K562 (cell line): ENCODE measurements around the gene C15orf61. TPM values are rescaled to one million over a fixed set of nuclear protein-coding genes. Genes with fewer than 3 reads are reported as not detected.

Experiments
- BCOR ChIP-seq: fragments of 450-650 bp; IDR thresholded peaks from 2 replicates; pipeline ENCODE4 v1.6.1; 2016
- CBX3 ChIP-seq, 2 experiments: IDR thresholded peaks; 1 replicate in 1 of 2; 2 replicates in 1 of 2; pipeline ENCODE4 v1.6.1; 2012; ENCODE audit warnings: inconsistent platforms in 2 of 2, low read length in 2 of 2, borderline replicate concordance in 1 of 2, control low read depth in 1 of 2
- CEBPB ChIP-seq: fragments of 450-650 bp; IDR thresholded peaks from 2 replicates; pipeline ENCODE4 v1.6.1; 2016; ENCODE audit warnings: missing genetic modification characterization, missing compliant biosample characterization
- MEF2D ChIP-seq: conservative IDR thresholded peaks from 2 replicates; pipeline ENCODE4 v1.6.1; 2016; ENCODE audit warnings: low read depth, missing genetic modification characterization, missing compliant biosample characterization
- MEIS2 ChIP-seq: fragments of 450-650 bp; IDR thresholded peaks from 2 replicates; pipeline ENCODE4 v1.6.1; 2014; ENCODE audit warnings: mild to moderate bottlenecking; ENCODE audit not compliant: partially characterized antibody
- NR2C1 ChIP-seq, 2 experiments: fragments of 450-650 bp; IDR thresholded peaks; 2 replicates each; pipeline ENCODE4 v1.6.1; 2017; ENCODE audit warnings: mild to moderate bottlenecking in 2 of 2, antibody characterized with exemption in 1 of 2, inconsistent platforms in 1 of 2, missing compliant biosample characterization in 1 of 2, missing genetic modification characterization in 1 of 2
- PCBP2 ChIP-seq: fragments of 200-400 bp; formaldehyde crosslinking; IDR thresholded peaks from 2 replicates; pipeline ENCODE4 v1.6.1; 2018; ENCODE audit warnings: low read length, low read depth, mild to moderate bottlenecking, moderate library complexity; ENCODE audit not compliant: poor library complexity, severe bottlenecking
- ZBTB1 ChIP-seq: sonication (generic); formaldehyde crosslinking; IDR thresholded peaks from 2 replicates; pipeline ENCODE4 v1.8.1; 2023; ENCODE audit warnings: missing genetic modification reagents, low read depth, mild to moderate bottlenecking, borderline replicate concordance
- ZBTB26 ChIP-seq: fragments of 450-650 bp; formaldehyde crosslinking; IDR thresholded peaks from 2 replicates; pipeline ENCODE4 v1.4.0; 2022; ENCODE audit warnings: missing genetic modification characterization
- ZFP1 ChIP-seq: fragments of 450-650 bp; formaldehyde crosslinking; IDR thresholded peaks from 2 replicates; pipeline ENCODE4 v1.4.0; 2020; ENCODE audit warnings: mild to moderate bottlenecking, mixed read lengths
- ZFP91 ChIP-seq: sonication (generic); formaldehyde crosslinking; IDR thresholded peaks from 2 replicates; pipeline ENCODE4 v1.8.0; 2022; ENCODE audit warnings: mild to moderate bottlenecking, missing genetic modification reagents
- polyA plus RNA-seq, 8 experiments: library from polyadenylated mRNA; depleted of rRNA in 4 of 8; stranded (reverse) in 5 of 8; unstranded in 3 of 8; fragments of >200 nt; fragmentation: Nextera tagmentation in 2 of 8; fragmentation: Illumina TruSeq in 1 of 8; extraction: Ambion mirVana in 2 of 8; extraction: Trizol in 1 of 8; gene quantifications; 2 replicates each; pipeline versions ENCODE4 v1.2.1 to v1.2.3, GENCODE V29; 2011 to 2014; ENCODE audit warnings: inconsistent platforms in 1 of 8, missing spikeins in 1 of 8
- total RNA-seq, 7 experiments: library from RNA; depleted of rRNA in 6 of 7; stranded (reverse); fragments of >200 nt in 6 of 7; fragmentation: Illumina TruSeq in 2 of 7; extraction: Trizol in 2 of 7; gene quantifications; 2 replicates each; pipeline versions ENCODE4 v1.2.1 to v1.2.3, GENCODE V29; 2011 to 2021; ENCODE audit warnings: low replicate concordance in 1 of 7
- TF ChIP-seq, protein P1 (sequence below), 2 experiments: fragments of 450-650 bp in 1 of 2; sonication (generic) in 1 of 2; formaldehyde crosslinking; conservative IDR thresholded peaks; 2 replicates each; pipeline versions ENCODE4 v1.4.0 to v1.8.1; 2020 to 2022; ENCODE audit warnings: mild to moderate bottlenecking in 1 of 2, missing genetic modification reagents in 1 of 2
- TF ChIP-seq, protein P2 (sequence below): fragments of 250-450 bp; sonication (Bioruptor Pico); IDR thresholded peaks from 2 replicates; pipeline ENCODE4 v1.4.0; 2020; ENCODE audit warnings: mild to moderate bottlenecking, moderate library complexity, borderline replicate concordance
- TF ChIP-seq, protein P3 (sequence below): IDR thresholded peaks from 3 replicates; pipeline ENCODE4 v1.6.1; 2011; ENCODE audit warnings: borderline replicate concordance, mild to moderate bottlenecking; ENCODE audit not compliant: insufficient read length, insufficient read depth

The C15orf61 gene
- total and polyA plus RNA-seq, 9 of the 15 experiments (the other 6 are each of a cell fraction or from before 2014, with no cell fraction given) = 1.6 to 10.5 (median 4.3) TPM

DNA sequence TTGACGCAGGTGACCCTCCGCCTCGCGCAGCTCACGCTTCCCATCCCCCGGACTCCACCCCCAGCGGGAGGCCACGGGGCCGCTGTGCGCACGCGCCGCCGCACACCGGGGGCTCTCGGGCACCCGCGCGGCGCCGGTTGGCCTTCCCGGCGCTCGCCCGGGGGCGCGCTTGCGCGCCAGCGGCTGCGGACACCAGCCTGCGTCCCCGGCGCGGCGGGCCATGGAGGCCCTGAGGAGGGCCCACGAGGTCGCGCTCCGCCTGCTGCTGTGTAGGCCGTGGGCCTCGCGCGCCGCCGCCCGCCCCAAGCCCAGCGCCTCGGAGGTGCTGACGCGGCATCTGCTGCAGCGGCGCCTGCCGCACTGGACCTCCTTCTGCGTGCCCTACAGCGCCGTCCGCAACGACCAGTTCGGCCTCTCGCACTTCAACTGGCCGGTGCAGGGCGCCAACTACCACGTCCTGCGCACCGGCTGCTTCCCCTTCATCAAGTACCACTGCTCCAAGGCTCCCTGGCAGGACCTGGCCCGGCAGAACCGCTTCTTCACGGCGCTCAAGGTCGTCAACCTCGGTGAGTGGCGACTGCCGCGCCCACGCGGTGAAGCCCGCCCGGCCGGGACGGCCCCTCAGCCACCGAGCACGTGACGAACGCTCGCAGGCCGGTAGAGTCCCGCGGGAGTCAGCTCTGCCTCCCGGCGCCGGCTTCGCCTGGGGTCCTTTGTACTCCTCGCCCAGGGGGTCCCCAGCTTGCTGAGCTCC is at the start of gene C15orf61 (continued):
- TF ChIP-seq NR2C1 (IDR thresholded peaks at IDR 0.05) = no peak
- TF ChIP-seq NR2C1 (tag; IDR thresholded peaks at IDR 0.05) = no peak
- peak in 1 of 2 experiments; percentile 40; a peak in 1 of 3 replicates for TF ChIP-seq CBX3 (IDR thresholded peaks at IDR 0.05; ENCODE audit: borderline replicate concordance in 1 of 2, low read length in 2 of 2)
- TF ChIP-seq, protein P1, sequence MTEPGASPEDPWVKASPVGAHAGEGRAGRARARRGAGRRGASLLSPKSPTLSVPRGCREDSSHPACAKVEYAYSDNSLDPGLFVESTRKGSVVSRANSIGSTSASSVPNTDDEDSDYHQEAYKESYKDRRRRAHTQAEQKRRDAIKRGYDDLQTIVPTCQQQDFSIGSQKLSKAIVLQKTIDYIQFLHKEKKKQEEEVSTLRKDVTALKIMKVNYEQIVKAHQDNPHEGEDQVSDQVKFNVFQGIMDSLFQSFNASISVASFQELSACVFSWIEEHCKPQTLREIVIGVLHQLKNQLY (CRISPR knock-in tag; conservative IDR thresholded peaks at IDR 0.05) = peak in 1 of 2 experiments; percentile 76; a peak in 2 of 4 replicates
- no peak for TF ChIP-seq MEF2D (tag)
- TF ChIP-seq, protein P2, sequence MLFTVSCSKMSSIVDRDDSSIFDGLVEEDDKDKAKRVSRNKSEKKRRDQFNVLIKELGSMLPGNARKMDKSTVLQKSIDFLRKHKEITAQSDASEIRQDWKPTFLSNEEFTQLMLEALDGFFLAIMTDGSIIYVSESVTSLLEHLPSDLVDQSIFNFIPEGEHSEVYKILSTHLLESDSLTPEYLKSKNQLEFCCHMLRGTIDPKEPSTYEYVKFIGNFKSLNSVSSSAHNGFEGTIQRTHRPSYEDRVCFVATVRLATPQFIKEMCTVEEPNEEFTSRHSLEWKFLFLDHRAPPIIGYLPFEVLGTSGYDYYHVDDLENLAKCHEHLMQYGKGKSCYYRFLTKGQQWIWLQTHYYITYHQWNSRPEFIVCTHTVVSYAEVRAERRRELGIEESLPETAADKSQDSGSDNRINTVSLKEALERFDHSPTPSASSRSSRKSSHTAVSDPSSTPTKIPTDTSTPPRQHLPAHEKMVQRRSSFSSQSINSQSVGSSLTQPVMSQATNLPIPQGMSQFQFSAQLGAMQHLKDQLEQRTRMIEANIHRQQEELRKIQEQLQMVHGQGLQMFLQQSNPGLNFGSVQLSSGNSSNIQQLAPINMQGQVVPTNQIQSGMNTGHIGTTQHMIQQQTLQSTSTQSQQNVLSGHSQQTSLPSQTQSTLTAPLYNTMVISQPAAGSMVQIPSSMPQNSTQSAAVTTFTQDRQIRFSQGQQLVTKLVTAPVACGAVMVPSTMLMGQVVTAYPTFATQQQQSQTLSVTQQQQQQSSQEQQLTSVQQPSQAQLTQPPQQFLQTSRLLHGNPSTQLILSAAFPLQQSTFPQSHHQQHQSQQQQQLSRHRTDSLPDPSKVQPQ (CRISPR knock-in tag) = no peak
- TF ChIP-seq ZFP1 = no peak
- no peak for TF ChIP-seq ZFP91 (CRISPR knock-in tag)
- TF ChIP-seq, protein P3, sequence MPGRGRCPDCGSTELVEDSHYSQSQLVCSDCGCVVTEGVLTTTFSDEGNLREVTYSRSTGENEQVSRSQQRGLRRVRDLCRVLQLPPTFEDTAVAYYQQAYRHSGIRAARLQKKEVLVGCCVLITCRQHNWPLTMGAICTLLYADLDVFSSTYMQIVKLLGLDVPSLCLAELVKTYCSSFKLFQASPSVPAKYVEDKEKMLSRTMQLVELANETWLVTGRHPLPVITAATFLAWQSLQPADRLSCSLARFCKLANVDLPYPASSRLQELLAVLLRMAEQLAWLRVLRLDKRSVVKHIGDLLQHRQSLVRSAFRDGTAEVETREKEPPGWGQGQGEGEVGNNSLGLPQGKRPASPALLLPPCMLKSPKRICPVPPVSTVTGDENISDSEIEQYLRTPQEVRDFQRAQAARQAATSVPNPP = no peak
- no peak for TF ChIP-seq PCBP2
- peak; percentile 94 for TF ChIP-seq ZBTB1 (CRISPR knock-in tag)
- peak; percentile 79 for TF ChIP-seq MEIS2
- no peak for TF ChIP-seq ZBTB26 (CRISPR knock-in tag)
- peak; percentile 60 for TF ChIP-seq BCOR
- TF ChIP-seq CEBPB = no peak
